ENCODE data around the gene ATF4. TPM values are rescaled to one million over a fixed set of nuclear protein-coding genes. Genes with fewer than 3 reads are reported as not detected.
A peak's percentile ranks its signal among the peaks of the same experiment; 100 is the strongest.

ATF4 gene
- total RNA-seq, 2 donors from 2014 or later: 301 to 320 TPM

- no peaks in the 10 kb centered on the region for H3K27me3 ChIP-seq (replicated peaks; ENCODE audit: insufficient read depth)
- peak overlapping the region; percentile 95 for H3K4me3 ChIP-seq
- DNase-seq (ENCODE audit: low spot score) (no peak), ATAC-seq (ENCODE audit: insufficient number of reproducible peaks, low FRiP score, low read depth) (no peak)
- H3K4me1 ChIP-seq (ENCODE audit: control insufficient read depth in 1 of 2, low read depth in 2 of 2): peaks cover 31 to 74% of the 10 kb centered on the region in 2 donors
- peaks cover 34% of the 10 kb centered on the region for H3K36me3 ChIP-seq
- TF ChIP-seq CTCF (IDR thresholded peaks at IDR 0.05): no peak
- H3K9me3 ChIP-seq: no peaks in the 10 kb centered on the region
- H3K27ac ChIP-seq: peak overlapping the region; percentile 100
Observed at GRCh38 chr22:39522567-39523300, 2.4 kb downstream of the ATF4 start.

GRCh38 chr22:39524089-39524752, 3.9 kb downstream of the ATF4 start:
- no peaks in the 10 kb centered on the region for H3K9me3 ChIP-seq
- H3K36me3 ChIP-seq: peaks cover 34% of the 10 kb centered on the region
- peak overlapping the region; percentile 22 to 33 for H3K27ac ChIP-seq
- no peaks in the 10 kb centered on the region for H3K27me3 ChIP-seq (replicated peaks; ENCODE audit: insufficient read depth)
- DNase-seq (ENCODE audit: low spot score): no peak
- peak overlapping the region; percentile 95 for H3K4me3 ChIP-seq
- peaks cover 28 to 75% of the 10 kb centered on the region in 2 donors for H3K4me1 ChIP-seq (ENCODE audit: control insufficient read depth in 1 of 2, low read depth in 2 of 2)
- no peak for ATAC-seq (ENCODE audit: insufficient number of reproducible peaks, low FRiP score, low read depth)
- TF ChIP-seq CTCF (IDR thresholded peaks at IDR 0.05): no peak

- Histone ChIP-seq H3K36me3 (peaks cover 37% of the 10 kb centered on the region), H3K4me1 (ENCODE audit: control insufficient read depth in 1 of 2, low read depth in 2 of 2) (peaks cover 34 to 81% of the 10 kb centered on the region in 2 donors), H3K27me3 (replicated peaks; ENCODE audit: insufficient read depth) (no peaks in the 10 kb centered on the region), H3K27ac (peak overlapping the region; percentile 22 to 33), H3K4me3 (no peak overlapping the region), H3K9me3 (no peaks in the 10 kb centered on the region)
- no peak for TF ChIP-seq CTCF (IDR thresholded peaks at IDR 0.05)
- ATAC-seq (ENCODE audit: insufficient number of reproducible peaks, low FRiP score, low read depth) (no peak), DNase-seq (ENCODE audit: low spot score) (no peak)
Observed at GRCh38 chr22:39524753-39525657, 4.6 kb downstream of the ATF4 start.

GRCh38 chr22:39525658-39525975, 5.3 kb downstream of the ATF4 start:
- DNase-seq (ENCODE audit: low spot score): no peak
- no peak overlapping the region for H3K27ac ChIP-seq
- no peaks in the 10 kb centered on the region for H3K27me3 ChIP-seq (replicated peaks; ENCODE audit: insufficient read depth)

More at GRCh38 chr22:39525658-39525975, 5.3 kb downstream of the ATF4 start:
- Histone ChIP-seq H3K4me1 (ENCODE audit: control insufficient read depth in 1 of 2, low read depth in 2 of 2) (peaks cover 38 to 87% of the 10 kb centered on the region in 2 donors), H3K4me3 (no peak overlapping the region), H3K36me3 (peaks cover 37% of the 10 kb centered on the region), H3K9me3 (no peaks in the 10 kb centered on the region)
- no peak for ATAC-seq (ENCODE audit: insufficient number of reproducible peaks, low FRiP score, low read depth)
- no peak for TF ChIP-seq CTCF (IDR thresholded peaks at IDR 0.05)

Measured in thoracic aorta (tissue), 2 donors.